ENCODE data around the gene DLK1. TPM values are rescaled to one million over a fixed set of nuclear protein-coding genes. Genes with fewer than 3 reads are reported as not detected.

Gene DLK1
- total RNA-seq, 4 donors from 2014 or later, result 0.53 to 5.1 (median 3.5) TPM

- H3K27ac ChIP-seq, result no peak overlapping the region
- in situ Hi-C loops (cut with MboI; ENCODE audit: low sequenced_read_pairs in 4 of 4), result no loop called here
- DNase-seq (no peak), ATAC-seq (no peak)
- intact Hi-C loops (cut with DNase I; ENCODE audit: low total_unique reads), result no loop called here
- H3K4me1 ChIP-seq, result no peaks in the 10 kb centered on the region
- H3K27me3 ChIP-seq, result no peaks in the 10 kb centered on the region
- H3K4me3 ChIP-seq, result no peak overlapping the region
- H3K36me3 ChIP-seq, result no peaks in the 10 kb centered on the region
- TF ChIP-seq POLR2A (IDR thresholded peaks at IDR 0.05), result no peak
- TF ChIP-seq CTCF (IDR thresholded peaks at IDR 0.05 in 4 of 5, conservative IDR thresholded peaks at IDR 0.05 in 1 of 5), result no peak
- H3K9me3 ChIP-seq, result no peaks in the 10 kb centered on the region
Measured at GRCh38 chr14:100748403-100748802, 21.7 kb downstream of the DLK1 start.

- H3K27ac ChIP-seq, result no peak overlapping the region
- intact Hi-C loops (cut with DNase I; ENCODE audit: low total_unique reads) (no loop called here), in situ Hi-C loops (cut with MboI; ENCODE audit: low sequenced_read_pairs in 4 of 4) (no loop called here)
- no peaks in the 10 kb centered on the region for H3K4me1 ChIP-seq
- ATAC-seq (no peak), DNase-seq (no peak)
- no peak overlapping the region for H3K4me3 ChIP-seq
- H3K36me3 ChIP-seq, result no peaks in the 10 kb centered on the region
- no peaks in the 10 kb centered on the region for H3K27me3 ChIP-seq
- TF ChIP-seq CTCF (IDR thresholded peaks at IDR 0.05 in 4 of 5, conservative IDR thresholded peaks at IDR 0.05 in 1 of 5) (no peak), POLR2A (IDR thresholded peaks at IDR 0.05) (no peak)
- no peaks in the 10 kb centered on the region for H3K9me3 ChIP-seq
Measured at GRCh38 chr14:100748944-100749343, 22.3 kb downstream of the DLK1 start.

- H3K27ac ChIP-seq, result no peak overlapping the region
- ATAC-seq (no peak), DNase-seq (no peak)
- TF ChIP-seq POLR2A (IDR thresholded peaks at IDR 0.05) (no peak), CTCF (IDR thresholded peaks at IDR 0.05 in 4 of 5, conservative IDR thresholded peaks at IDR 0.05 in 1 of 5) (no peak)
- intact Hi-C loops (cut with DNase I; ENCODE audit: low total_unique reads), result no loop called here
- H3K9me3 ChIP-seq, result no peaks in the 10 kb centered on the region
- in situ Hi-C loops (cut with MboI; ENCODE audit: low sequenced_read_pairs in 4 of 4), result no loop called here
- no peaks in the 10 kb centered on the region for H3K4me1 ChIP-seq
- H3K36me3 ChIP-seq, result no peaks in the 10 kb centered on the region
- H3K27me3 ChIP-seq, result no peaks in the 10 kb centered on the region
- no peak overlapping the region for H3K4me3 ChIP-seq
Measured at GRCh38 chr14:100749967-100750597, 23.4 kb downstream of the DLK1 start.

- no peak for TF ChIP-seq CTCF (IDR thresholded peaks at IDR 0.05 in 4 of 5, conservative IDR thresholded peaks at IDR 0.05 in 1 of 5)
- TF ChIP-seq POLR2A (IDR thresholded peaks at IDR 0.05), result no peak
- Histone ChIP-seq H3K4me3 (no peak overlapping the region), H3K4me1 (no peaks in the 10 kb centered on the region), H3K27me3 (no peaks in the 10 kb centered on the region), H3K27ac (no peak overlapping the region), H3K36me3 (no peaks in the 10 kb centered on the region), H3K9me3 (no peaks in the 10 kb centered on the region)
- DNase-seq (no peak), ATAC-seq (no peak)
- intact Hi-C loops (cut with DNase I; ENCODE audit: low total_unique reads) (no loop called here), in situ Hi-C loops (cut with MboI; ENCODE audit: low sequenced_read_pairs in 4 of 4) (no loop called here)
Measured at GRCh38 chr14:100750762-100751699, 24.3 kb downstream of the DLK1 start.
